Measurements from ENCODE around the gene YY1.

The YY1 gene

GRCh38 chr14:100222224-100223093 is 16.5 kb upstream of the YY1 start:
- Histone ChIP-seq H3K4me3 (ENCODE audit: low read depth, low read length, poor library complexity, severe bottlenecking) (peak overlapping the region; percentile 57), H3K9ac (ENCODE audit: low read length) (peak overlapping the region; percentile 43; the same call in 1 of the 2 replicates), H4K20me1 (ENCODE audit: insufficient read depth, low read length) (no peaks in the 10 kb centered on the region; the same call in 1 of the 2 replicates), H2AFZ (ENCODE audit: low read length) (no peak overlapping the region), H3K27ac (ENCODE audit: low read depth, low read length, poor library complexity, severe bottlenecking) (no peak overlapping the region), H3K9me3 (ENCODE audit: low read length) (no peaks in the 10 kb centered on the region), H3F3A (ENCODE audit: insufficient read depth, low read length) (no peaks in the 10 kb centered on the region; the same call in 1 of the 2 replicates), H3K36me3 (ENCODE audit: insufficient read depth, low read length) (no peaks in the 10 kb centered on the region), H3K79me2 (ENCODE audit: insufficient read depth, low read length) (no peaks in the 10 kb centered on the region), H3K9me2 (ENCODE audit: low read depth, low read length) (no peaks in the 10 kb centered on the region), H3K27me3 (ENCODE audit: insufficient read depth, low read length) (no peaks in the 10 kb centered on the region), H3K4me1 (ENCODE audit: insufficient read depth, low read length, severe bottlenecking) (peaks cover 17% of the 10 kb centered on the region), H3K4me2 (ENCODE audit: low read length) (peak overlapping the region; percentile 63)
- TF ChIP-seq EZH2 (IDR thresholded peaks at IDR 0.05; ENCODE audit: borderline replicate concordance, low read length), result no peak
- TF ChIP-seq, protein P1, sequence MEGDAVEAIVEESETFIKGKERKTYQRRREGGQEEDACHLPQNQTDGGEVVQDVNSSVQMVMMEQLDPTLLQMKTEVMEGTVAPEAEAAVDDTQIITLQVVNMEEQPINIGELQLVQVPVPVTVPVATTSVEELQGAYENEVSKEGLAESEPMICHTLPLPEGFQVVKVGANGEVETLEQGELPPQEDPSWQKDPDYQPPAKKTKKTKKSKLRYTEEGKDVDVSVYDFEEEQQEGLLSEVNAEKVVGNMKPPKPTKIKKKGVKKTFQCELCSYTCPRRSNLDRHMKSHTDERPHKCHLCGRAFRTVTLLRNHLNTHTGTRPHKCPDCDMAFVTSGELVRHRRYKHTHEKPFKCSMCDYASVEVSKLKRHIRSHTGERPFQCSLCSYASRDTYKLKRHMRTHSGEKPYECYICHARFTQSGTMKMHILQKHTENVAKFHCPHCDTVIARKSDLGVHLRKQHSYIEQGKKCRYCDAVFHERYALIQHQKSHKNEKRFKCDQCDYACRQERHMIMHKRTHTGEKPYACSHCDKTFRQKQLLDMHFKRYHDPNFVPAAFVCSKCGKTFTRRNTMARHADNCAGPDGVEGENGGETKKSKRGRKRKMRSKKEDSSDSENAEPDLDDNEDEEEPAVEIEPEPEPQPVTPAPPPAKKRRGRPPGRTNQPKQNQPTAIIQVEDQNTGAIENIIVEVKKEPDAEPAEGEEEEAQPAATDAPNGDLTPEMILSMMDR (IDR thresholded peaks at IDR 0.05; ENCODE audit: low read length), result no peak

DNA sequence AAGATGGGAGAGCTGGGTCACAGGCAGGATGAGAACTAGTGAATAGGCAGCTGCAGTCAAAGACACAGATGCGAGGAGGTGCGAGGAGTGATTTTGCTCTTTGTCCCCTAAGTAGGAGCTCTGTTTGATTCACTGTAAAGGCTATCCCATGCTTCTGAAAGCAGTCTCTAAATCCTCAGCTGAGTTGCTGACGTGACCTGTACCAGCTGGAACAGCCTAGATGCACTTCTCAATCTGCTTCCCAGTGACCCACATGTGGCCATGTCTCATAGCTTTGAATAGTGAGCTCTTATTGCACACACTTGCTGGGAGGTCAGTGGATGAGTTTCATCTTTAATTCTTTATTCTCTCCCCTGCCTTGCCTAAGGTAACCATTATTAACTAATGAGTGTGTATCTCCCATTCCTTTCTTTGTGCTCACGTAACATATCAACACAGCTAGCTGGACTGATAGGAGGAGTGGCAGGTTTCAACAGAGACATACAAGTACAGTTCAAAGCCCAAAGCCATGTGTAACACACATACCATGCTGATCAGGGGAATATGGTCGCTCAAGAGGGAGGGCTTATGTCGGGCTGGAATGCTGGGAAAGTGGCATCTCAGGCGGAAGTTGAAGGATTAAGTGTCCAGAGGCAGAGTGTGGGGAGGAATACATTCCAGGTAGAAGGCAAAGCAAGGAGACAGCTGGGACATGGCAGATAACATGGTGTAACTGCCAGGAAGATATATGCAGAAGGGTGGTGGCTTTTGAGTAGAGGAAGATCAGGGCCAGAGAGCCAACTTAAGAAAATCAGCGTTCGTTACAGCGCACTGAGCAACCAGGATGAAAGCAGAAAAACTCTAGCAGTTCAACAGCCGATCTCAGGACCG is 15.4 kb upstream of the YY1 start:
- H3K9me2 ChIP-seq (ENCODE audit: low read depth, low read length), result no peaks in the 10 kb centered on the region
- peaks cover 17% of the 10 kb centered on the region for H3K4me1 ChIP-seq (ENCODE audit: insufficient read depth, low read length, severe bottlenecking)
- H3K9me3 ChIP-seq (ENCODE audit: low read length), result no peaks in the 10 kb centered on the region
- no peak overlapping the region for H3K27ac ChIP-seq (ENCODE audit: low read depth, low read length, poor library complexity, severe bottlenecking)
- H3K9ac ChIP-seq (ENCODE audit: low read length), result no peak overlapping the region
- no peaks in the 10 kb centered on the region; the same call in 1 of the 2 replicates for H4K20me1 ChIP-seq (ENCODE audit: insufficient read depth, low read length)
- TF ChIP-seq EZH2 (IDR thresholded peaks at IDR 0.05; ENCODE audit: borderline replicate concordance, low read length), result no peak
- TF ChIP-seq, protein P1 (IDR thresholded peaks at IDR 0.05; ENCODE audit: low read length), result no peak
- no peaks in the 10 kb centered on the region for H3K79me2 ChIP-seq (ENCODE audit: insufficient read depth, low read length)
- H3F3A ChIP-seq (ENCODE audit: insufficient read depth, low read length), result no peaks in the 10 kb centered on the region; the same call in 1 of the 2 replicates
- no peak overlapping the region for H3K4me2 ChIP-seq (ENCODE audit: low read length)
- H2AFZ ChIP-seq (ENCODE audit: low read length), result no peak overlapping the region
- no peaks in the 10 kb centered on the region for H3K27me3 ChIP-seq (ENCODE audit: insufficient read depth, low read length)
- H3K36me3 ChIP-seq (ENCODE audit: insufficient read depth, low read length), result peaks cover 5% of the 10 kb centered on the region; the same call in 1 of the 2 replicates
- no peak overlapping the region for H3K4me3 ChIP-seq (ENCODE audit: low read depth, low read length, poor library complexity, severe bottlenecking)

DNA sequence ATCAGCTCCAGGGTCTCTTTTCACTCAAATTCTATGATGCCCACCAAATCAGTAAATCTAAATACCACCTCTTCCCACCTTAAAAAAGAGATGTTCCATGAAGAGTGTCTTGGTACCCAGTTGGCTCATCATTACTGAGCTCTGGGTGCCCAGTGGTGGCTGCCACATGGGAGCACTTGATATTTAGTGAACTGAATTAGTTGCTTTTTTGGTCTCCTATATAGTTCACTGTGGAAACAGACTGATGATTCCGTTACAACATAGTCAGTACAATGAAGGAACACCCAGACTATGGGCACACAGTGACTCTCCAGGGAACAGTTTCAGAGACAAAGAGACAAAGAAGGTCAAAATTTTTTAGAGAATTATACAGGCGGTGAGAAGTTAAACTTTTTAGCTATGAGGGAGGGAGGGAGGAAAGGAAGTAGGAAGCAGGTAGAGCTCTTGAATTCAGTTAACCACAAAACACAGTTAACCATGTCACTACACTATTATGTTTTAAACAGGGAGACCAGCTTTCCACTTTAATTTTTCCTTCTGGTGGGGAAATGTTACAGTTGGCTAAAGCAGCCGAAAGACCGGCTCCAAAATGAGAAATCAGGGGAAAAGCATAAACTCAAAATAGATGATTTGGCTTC is 14.6 kb upstream of the YY1 start:
- Histone ChIP-seq H3K27ac (ENCODE audit: low read depth, low read length, poor library complexity, severe bottlenecking) (no peak overlapping the region), H3K4me3 (ENCODE audit: low read depth, low read length, poor library complexity, severe bottlenecking) (no peak overlapping the region), H4K20me1 (ENCODE audit: insufficient read depth, low read length) (no peaks in the 10 kb centered on the region; the same call in 1 of the 2 replicates), H3K27me3 (ENCODE audit: insufficient read depth, low read length) (no peaks in the 10 kb centered on the region), H3K4me1 (ENCODE audit: insufficient read depth, low read length, severe bottlenecking) (peaks cover 17% of the 10 kb centered on the region), H3K79me2 (ENCODE audit: insufficient read depth, low read length) (no peaks in the 10 kb centered on the region), H2AFZ (ENCODE audit: low read length) (no peak overlapping the region), H3K36me3 (ENCODE audit: insufficient read depth, low read length) (peaks cover 5% of the 10 kb centered on the region; the same call in 1 of the 2 replicates), H3F3A (ENCODE audit: insufficient read depth, low read length) (no peaks in the 10 kb centered on the region; the same call in 1 of the 2 replicates), H3K4me2 (ENCODE audit: low read length) (no peak overlapping the region), H3K9me3 (ENCODE audit: low read length) (no peaks in the 10 kb centered on the region), H3K9ac (ENCODE audit: low read length) (no peak overlapping the region), H3K9me2 (ENCODE audit: low read depth, low read length) (no peaks in the 10 kb centered on the region)
- TF ChIP-seq EZH2 (IDR thresholded peaks at IDR 0.05; ENCODE audit: borderline replicate concordance, low read length), result no peak
- TF ChIP-seq, protein P1 (IDR thresholded peaks at IDR 0.05; ENCODE audit: low read length), result no peak
